ENCODE results near the gene TBX3. TPM values are rescaled to one million over a fixed set of nuclear protein-coding genes. Genes with fewer than 3 reads are reported as not detected.

The TBX3 gene
- total RNA-seq, 3 donors from 2014 or later = 8.1 to 13.9 (median 10.8) TPM

- intact Hi-C loops (cut with DNase I, micrococcal nuclease) = no loop called here
- no peak for TF ChIP-seq CTCF (IDR thresholded peaks at IDR 0.05)
- no peaks in the 10 kb centered on the region for H3K36me3 ChIP-seq (ENCODE audit: low read depth)
- no peak for DNase-seq
- H3K4me3 ChIP-seq = no peak overlapping the region
- H3K9me3 ChIP-seq = no peaks in the 10 kb centered on the region
- H3K4me1 ChIP-seq (ENCODE audit: low read depth) = peaks cover 7% of the 10 kb centered on the region
- no peak for ATAC-seq
Observed at GRCh38 chr12:114686773-114687500, 3.0 kb upstream of the TBX3 start.

DNA sequence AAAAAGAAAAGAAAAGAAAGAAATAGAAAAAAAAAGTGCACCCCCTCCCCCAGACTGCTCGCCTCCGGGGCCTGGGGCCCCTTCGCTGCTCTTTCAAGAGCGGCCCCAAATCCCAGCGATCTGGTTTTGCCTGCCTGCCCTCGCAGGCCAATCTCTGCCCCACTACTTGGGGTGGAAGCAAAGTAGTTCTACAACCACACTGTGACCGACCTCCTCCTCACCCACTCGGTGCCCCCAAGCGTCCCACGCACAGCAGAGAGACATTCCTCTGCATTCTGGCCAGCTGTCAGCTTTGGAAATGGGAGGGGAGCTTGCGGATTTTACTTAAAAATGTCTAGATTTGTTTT, 2.4 kb upstream of the TBX3 start:
- no peaks in the 10 kb centered on the region for H3K36me3 ChIP-seq (ENCODE audit: low read depth)
- ATAC-seq (no peak), DNase-seq (no peak)
- no peak for TF ChIP-seq CTCF (IDR thresholded peaks at IDR 0.05)
- intact Hi-C loops (cut with DNase I, micrococcal nuclease) = no loop called here
- H3K9me3 ChIP-seq = no peaks in the 10 kb centered on the region
- H3K4me3 ChIP-seq = no peak overlapping the region
- peaks cover 7% of the 10 kb centered on the region for H3K4me1 ChIP-seq (ENCODE audit: low read depth)

DNA sequence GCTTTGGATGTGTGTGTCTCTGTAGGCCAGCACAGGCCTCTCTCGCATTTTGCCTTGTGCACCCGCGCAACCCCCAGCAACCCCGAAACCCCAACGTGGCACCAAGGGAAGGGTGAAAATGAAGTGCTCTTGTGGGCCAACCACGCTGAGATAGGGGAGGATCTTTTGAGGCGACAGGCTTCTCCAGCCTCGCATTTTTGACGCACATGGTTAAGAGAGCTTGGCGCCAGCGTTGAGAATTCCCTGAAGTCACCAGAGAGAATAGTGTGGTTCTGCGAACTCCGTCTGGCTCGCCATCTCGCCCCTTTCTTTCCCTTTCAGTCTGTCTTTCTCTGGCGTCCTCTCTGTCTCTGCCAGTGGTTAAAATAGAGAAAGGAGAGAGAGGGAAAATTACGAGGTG, 1.9 kb upstream of the TBX3 start:
- no peak for ATAC-seq
- H3K9me3 ChIP-seq = no peaks in the 10 kb centered on the region
- no peak for DNase-seq
- no peaks in the 10 kb centered on the region for H3K36me3 ChIP-seq (ENCODE audit: low read depth)
- peaks cover 7% of the 10 kb centered on the region for H3K4me1 ChIP-seq (ENCODE audit: low read depth)
- no peak for TF ChIP-seq CTCF (IDR thresholded peaks at IDR 0.05)
- intact Hi-C loops (cut with DNase I, micrococcal nuclease) = no loop called here
- no peak overlapping the region for H3K4me3 ChIP-seq

GRCh38 chr12:114685320-114685781, 1.4 kb upstream of the TBX3 start:
- H3K36me3 ChIP-seq (ENCODE audit: low read depth) = no peaks in the 10 kb centered on the region
- no peak for TF ChIP-seq CTCF (IDR thresholded peaks at IDR 0.05)
- H3K4me3 ChIP-seq = no peak overlapping the region
- ATAC-seq (no peak), DNase-seq (no peak)
- intact Hi-C loops (cut with DNase I, micrococcal nuclease) = no loop called here
- no peaks in the 10 kb centered on the region for H3K9me3 ChIP-seq
- H3K4me1 ChIP-seq (ENCODE audit: low read depth) = peaks cover 7% of the 10 kb centered on the region

DNA sequence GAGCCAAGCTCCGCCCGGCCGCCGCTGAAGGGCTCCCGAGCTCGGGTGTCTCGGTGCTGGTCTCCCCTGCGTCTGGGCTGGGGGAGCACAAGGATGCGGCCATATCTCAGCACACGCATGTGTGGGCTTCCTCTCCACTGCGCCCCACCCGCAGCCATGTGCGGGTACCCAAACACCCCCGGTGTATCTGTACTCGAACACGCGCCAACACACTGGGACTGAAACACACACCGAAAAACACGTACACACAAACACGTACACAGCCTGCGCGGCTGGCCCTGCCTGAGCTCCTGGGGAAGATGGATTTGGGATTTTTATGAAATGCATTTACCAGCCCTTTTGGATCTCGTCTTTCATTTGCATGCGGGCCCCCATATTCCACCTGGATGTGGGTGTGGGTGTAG, 897 bp upstream of the TBX3 start:
- no peak overlapping the region for H3K4me3 ChIP-seq

More for the DNA sequence above, 897 bp upstream of the TBX3 start:
- Histone ChIP-seq H3K4me1 (ENCODE audit: low read depth) (peaks cover 7% of the 10 kb centered on the region), H3K36me3 (ENCODE audit: low read depth) (no peaks in the 10 kb centered on the region), H3K9me3 (no peaks in the 10 kb centered on the region)
- intact Hi-C loops (cut with DNase I, micrococcal nuclease) = no loop called here
- no peak for DNase-seq
- TF ChIP-seq CTCF (IDR thresholded peaks at IDR 0.05) = no peak
- ATAC-seq = no peak

All from mucosa of descending colon (tissue), 3 donors.